ENCODE data around the gene ABO. TPM values are rescaled to one million over a fixed set of nuclear protein-coding genes. Genes with fewer than 3 reads are reported as not detected.

ABO gene
- total and polyA plus RNA-seq, 10 of the 15 experiments (the other 5 are each of a cell fraction or from before 2014, with no cell fraction given) = 0.10 TPM; not detected in 9

- Histone ChIP-seq H3K36me3 (ENCODE audit: control insufficient read depth in 2 of 2, insufficient read depth in 2 of 2, low read length in 1 of 2) (no peaks in the 10 kb centered on the region), H3K4me1 (ENCODE audit: control insufficient read depth, insufficient read depth, low read length) (no peaks in the 10 kb centered on the region), H3K4me2 (ENCODE audit: control insufficient read depth, insufficient read depth) (no peak overlapping the region), H2AFZ (ENCODE audit: control insufficient read depth, low read depth, low read length) (no peak overlapping the region), H3K4me3 (no peak overlapping the region), H3K9ac (ENCODE audit: control insufficient read depth, insufficient read depth, low read length) (no peak overlapping the region), H3K27me3 (replicated peaks in 1 of 2; ENCODE audit: control insufficient read depth in 2 of 2, insufficient read depth in 2 of 2, low read length in 1 of 2) (no peaks in the 10 kb centered on the region; a peak in 1 of 4 replicates), H3K27ac (ENCODE audit: control insufficient read depth, insufficient read depth) (no peak overlapping the region), H4K20me1 (ENCODE audit: control insufficient read depth, insufficient read depth) (no peaks in the 10 kb centered on the region), H3K9me3 (replicated peaks; ENCODE audit: control insufficient read depth, insufficient read depth, low read length) (no peaks in the 10 kb centered on the region), H3K79me2 (ENCODE audit: control insufficient read depth, insufficient read depth, low read length) (no peaks in the 10 kb centered on the region)
- RAD21 ChIA-PET (ENCODE audit: unreplicated experiment) = no interaction called here
- no TSS peak for BruUV-seq (replicated peaks)
- CTCF ChIA-PET = no interaction called here
- FAIRE-seq (no peak), DNase-seq (ENCODE audit: low read depth, low spot score) (no peak), ATAC-seq (no peak)
- POLR2A ChIA-PET = no interaction called here
- in situ Hi-C loops (cut with MboI) = no loop called here
- TF ChIP-seq NFIC (IDR thresholded peaks at IDR 0.05; ENCODE audit: low read depth, low read length) (no peak), ETV6 (conservative IDR thresholded peaks at IDR 0.05 in 1 of 2, IDR thresholded peaks at IDR 0.05 in 1 of 2; ENCODE audit: borderline replicate concordance in 1 of 2, low read depth in 1 of 2) (no peak), SMAD5 (IDR thresholded peaks at IDR 0.05; ENCODE audit: low read depth) (no peak), JUND (IDR thresholded peaks at IDR 0.05; ENCODE audit: low read depth, low read length) (no peak), DPF2 (IDR thresholded peaks at IDR 0.05) (no peak), HSF1 (IDR thresholded peaks at IDR 0.05; ENCODE audit: low read depth, low read length) (no peak), ASH2L (IDR thresholded peaks at IDR 0.05; ENCODE audit: borderline replicate concordance, low read depth) (no peak), ATF7 (IDR thresholded peaks at IDR 0.05; ENCODE audit: low read depth) (no peak), SP1 (IDR thresholded peaks at IDR 0.05; ENCODE audit: low read depth, low read length) (no peak)
- WGBS (ENCODE audit: insufficient coverage, insufficient replicate concordance, low lambda C conversion rate, missing lambda C conversion rate) = 46% methylated on average over 21 of the region's 21 CpGs
- SMC1A ChIA-PET (ENCODE audit: uncharacterized antibody, unreplicated experiment) = no interaction called here
- intact Hi-C loops (cut with micrococcal nuclease; ENCODE audit: unreplicated experiment) = no loop called here
Measured at GRCh38 chr9:133258061-133259015, 16.7 kb downstream of the ABO start.

Measured in GM12878 (cell line).